Suprapubic skin (tissue), 4 donors: ENCODE data around the gene RRM2.

Source experiments
- CTCF ChIP-seq, 2 donors: fragments of 200-600 bp in 1 of 2; fragments of 450-650 bp in 1 of 2; sonication (generic) in 1 of 2; IDR thresholded peaks; one replicate each; pipeline ENCODE4 v1.5.1; 2016 to 2019; ENCODE audit warnings: antibody characterized with exemption in 2 of 2, mild to moderate bottlenecking in 1 of 2, moderate library complexity in 1 of 2
- EP300 ChIP-seq: sonication (generic); formaldehyde crosslinking; IDR thresholded peaks from one replicate; pipeline ENCODE4 v1.6.1; 2017; ENCODE audit warnings: antibody characterized with exemption
- POLR2A ChIP-seq, 2 donors: fragments of 450-650 bp; IDR thresholded peaks; one replicate each; pipeline ENCODE4 v1.6.1; 2017; ENCODE audit warnings: antibody characterized with exemption in 2 of 2, mild to moderate bottlenecking in 2 of 2, moderate library complexity in 2 of 2
- POLR2AphosphoS5 ChIP-seq, 3 donors: sonication (generic); formaldehyde crosslinking; IDR thresholded peaks; one replicate each; pipeline ENCODE4 v1.6.1; 2017; ENCODE audit warnings: antibody characterized with exemption in 3 of 3

DNA sequence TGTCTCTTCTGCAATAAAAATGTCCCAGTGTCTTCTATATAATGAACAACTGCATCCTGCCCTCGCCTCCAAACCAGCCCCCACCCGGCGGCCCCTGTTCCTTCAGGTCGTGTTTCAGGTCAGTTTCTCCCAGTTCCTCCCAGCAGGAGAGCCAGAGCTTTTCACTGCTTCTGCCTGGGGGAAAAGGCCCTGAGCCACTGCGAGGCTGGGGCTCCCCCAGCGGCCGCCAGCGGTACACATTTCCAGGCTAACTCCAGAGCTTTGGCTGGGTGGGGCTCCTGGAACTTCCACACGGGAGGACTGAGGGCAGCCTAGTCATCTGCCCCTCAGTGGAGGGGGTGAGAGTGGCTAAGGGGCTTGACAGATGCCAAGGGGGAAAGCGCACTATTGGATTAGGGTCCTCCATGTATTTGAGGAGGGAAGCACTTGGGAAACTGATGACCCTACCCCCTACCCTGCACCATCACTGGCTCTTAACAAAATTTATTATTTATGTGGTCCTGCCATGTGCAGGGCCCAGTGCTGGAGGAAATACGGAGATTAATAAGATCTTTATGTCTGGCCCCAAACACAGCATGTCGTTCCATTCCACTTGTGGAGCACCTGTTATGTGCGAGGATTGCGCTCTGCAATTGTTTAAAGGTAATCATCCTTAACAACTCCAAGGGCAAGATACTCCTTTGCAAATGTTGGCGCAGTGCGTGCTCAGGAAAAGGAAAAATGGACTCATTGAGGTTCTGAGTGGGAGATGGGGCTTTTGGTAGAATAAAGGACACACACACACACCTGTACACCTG is 25.0 kb upstream of the RRM2 start:
- TF ChIP-seq POLR2A (IDR thresholded peaks at IDR 0.05): no peak
- TF ChIP-seq CTCF (IDR thresholded peaks at IDR 0.05): peak; percentile 68 to 95
- no peak for TF ChIP-seq POLR2AphosphoS5 (IDR thresholded peaks at IDR 0.05)
- TF ChIP-seq EP300: no peak
